GM12891 (cell line): ENCODE measurements around the gene LEPROT.

ENCODE experiments used
- DNase-seq: peaks from one replicate; pipeline ENCODE4 v3.0.0; 2011; ENCODE audit warnings: low spot score; ENCODE audit not compliant: insufficient read length
- FAIRE-seq: peaks from 2 replicates; lab custom pipeline; 2011; peaks lifted over from hg19 to GRCh38; lab: Jason Lieb, UNC
- PAX5 ChIP-seq: IDR thresholded peaks from 2 replicates; pipeline ENCODE4 v1.6.1; 2011; ENCODE audit warnings: low read length, moderate library complexity, mild to moderate bottlenecking; ENCODE audit not compliant: insufficient read depth, severe bottlenecking
- POLR2A ChIP-seq: IDR thresholded peaks from 2 replicates; pipeline ENCODE4 v1.6.1; 2011; ENCODE audit warnings: low read depth, low read length, control low read depth
- POLR2AphosphoS5 ChIP-seq: IDR thresholded peaks from 2 replicates; pipeline ENCODE4 v1.6.1; 2011; ENCODE audit warnings: low read depth, low read length, control low read depth
- POU2F2 ChIP-seq: IDR thresholded peaks from 2 replicates; pipeline ENCODE4 v1.6.1; 2011; ENCODE audit warnings: low read depth, mild to moderate bottlenecking, control low read depth, low read length, moderate library complexity
- SPI1 ChIP-seq: IDR thresholded peaks from 2 replicates; pipeline ENCODE4 v1.6.1; 2011; ENCODE audit warnings: low read depth, low read length, control low read depth
- TAF1 ChIP-seq: IDR thresholded peaks from 2 replicates; pipeline ENCODE4 v1.6.1; 2011; ENCODE audit warnings: low read depth, low read length, control low read depth

Gene LEPROT

GRCh38 chr1:65422241-65423203, 2.1 kb downstream of the LEPROT start:
- FAIRE-seq: no peak
- DNase-seq: no peak
- TF ChIP-seq POU2F2: no peak

GRCh38 chr1:65423884-65424572, 3.6 kb downstream of the LEPROT start:
- FAIRE-seq: no peak
- no peak for DNase-seq
- no peak for TF ChIP-seq POLR2AphosphoS5
- no peak for TF ChIP-seq TAF1
- no peak for TF ChIP-seq POLR2A
- TF ChIP-seq PAX5: no peak
- TF ChIP-seq POU2F2: no peak
- TF ChIP-seq SPI1: no peak

- FAIRE-seq (no peak), DNase-seq (no peak)
- TF ChIP-seq POLR2AphosphoS5 (no peak), TAF1 (no peak), POLR2A (no peak), SPI1 (no peak), PAX5 (no peak), POU2F2 (no peak)
These were observed 4.1 kb downstream of the LEPROT start for GRCh38 chr1:65424573-65424889.

GRCh38 chr1:65425006-65425405, 4.5 kb downstream of the LEPROT start:
- no peak for DNase-seq
- TF ChIP-seq SPI1 (no peak), POU2F2 (no peak), PAX5 (no peak), POLR2A (no peak), POLR2AphosphoS5 (no peak), TAF1 (no peak)
- FAIRE-seq: no peak

DNA sequence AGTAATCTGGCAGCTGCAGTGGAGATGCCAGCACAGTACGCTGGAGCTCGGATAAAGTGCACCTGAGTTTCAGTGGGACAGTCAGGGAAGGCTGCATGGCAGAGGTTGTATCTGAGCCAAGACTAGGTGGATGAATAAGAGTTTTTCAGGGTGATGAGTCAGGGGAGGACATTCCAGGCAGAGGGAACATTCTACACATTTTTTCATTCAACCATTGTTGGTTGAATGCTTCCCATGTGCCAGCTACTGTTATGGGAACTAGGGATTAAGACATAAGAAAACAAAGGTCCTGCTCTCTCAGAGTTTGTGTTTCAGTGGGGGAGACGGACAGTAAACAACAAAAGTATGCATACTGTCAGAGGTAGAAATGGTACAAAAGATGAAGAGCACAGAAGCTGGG, 5.2 kb downstream of the LEPROT start:
- TF ChIP-seq PAX5 (no peak), POLR2A (no peak), POU2F2 (no peak), TAF1 (no peak), SPI1 (no peak), POLR2AphosphoS5 (no peak)
- FAIRE-seq (no peak), DNase-seq (no peak)

GRCh38 chr1:65429078-65429477, 8.6 kb downstream of the LEPROT start:
- TF ChIP-seq SPI1 (no peak), PAX5 (no peak), POLR2A (no peak), POU2F2 (no peak), TAF1 (no peak), POLR2AphosphoS5 (no peak)
- FAIRE-seq (no peak), DNase-seq (no peak)

DNA sequence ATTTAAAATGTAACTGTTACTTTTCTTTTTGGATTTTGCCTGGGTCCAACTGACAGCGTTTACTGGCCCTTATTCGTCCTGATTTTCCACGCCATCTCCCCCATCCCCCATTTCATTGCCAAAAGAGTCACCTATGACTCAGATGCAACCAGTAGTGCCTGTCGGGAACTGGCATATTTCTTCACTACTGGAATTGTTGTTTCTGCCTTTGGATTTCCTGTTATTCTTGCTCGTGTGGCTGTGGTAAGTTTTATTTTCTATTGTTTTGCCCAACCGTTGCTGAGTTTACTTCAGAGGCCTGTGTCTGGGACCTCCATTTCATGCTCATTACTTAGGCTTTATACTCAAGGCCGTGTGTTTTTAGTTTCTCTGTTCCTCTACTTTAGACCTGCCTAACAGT, 9.3 kb downstream of the LEPROT start:
- FAIRE-seq (no peak), DNase-seq (no peak)
- TF ChIP-seq TAF1 (no peak), POLR2A (no peak), POU2F2 (no peak), PAX5 (no peak), SPI1 (no peak), POLR2AphosphoS5 (no peak)

DNA sequence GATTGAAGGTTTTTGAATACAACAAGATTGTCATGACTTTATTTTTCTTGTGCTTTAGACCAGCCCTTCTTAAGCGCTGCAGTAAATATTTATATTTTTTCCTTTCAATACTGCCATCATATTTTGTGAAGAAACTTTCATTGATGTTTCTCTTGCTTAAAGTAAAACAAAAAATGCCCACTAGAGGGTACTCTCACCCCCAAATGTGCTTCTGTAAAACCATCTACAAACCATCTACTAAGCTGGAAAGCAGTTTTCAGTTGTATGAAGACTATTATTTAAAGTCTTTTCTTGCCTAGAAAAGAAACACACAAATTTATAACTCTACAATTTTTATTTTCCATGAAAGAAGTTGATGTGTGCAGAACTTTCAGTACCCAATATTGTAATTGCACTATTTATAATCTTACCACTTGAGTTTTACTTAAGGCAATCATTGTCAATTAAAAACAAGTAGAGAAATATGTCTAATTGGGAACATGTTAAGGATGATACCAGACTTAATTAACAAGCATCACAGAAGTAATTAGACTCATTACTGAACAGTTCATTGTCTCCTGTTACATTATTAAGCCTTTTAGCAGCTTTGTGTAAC, 10.7 kb downstream of the LEPROT start:
- DNase-seq (no peak), FAIRE-seq (no peak)
- TF ChIP-seq POU2F2: no peak
- no peak for TF ChIP-seq POLR2AphosphoS5
- TF ChIP-seq SPI1: no peak
- TF ChIP-seq TAF1: no peak
- no peak for TF ChIP-seq PAX5
- no peak for TF ChIP-seq POLR2A

DNA sequence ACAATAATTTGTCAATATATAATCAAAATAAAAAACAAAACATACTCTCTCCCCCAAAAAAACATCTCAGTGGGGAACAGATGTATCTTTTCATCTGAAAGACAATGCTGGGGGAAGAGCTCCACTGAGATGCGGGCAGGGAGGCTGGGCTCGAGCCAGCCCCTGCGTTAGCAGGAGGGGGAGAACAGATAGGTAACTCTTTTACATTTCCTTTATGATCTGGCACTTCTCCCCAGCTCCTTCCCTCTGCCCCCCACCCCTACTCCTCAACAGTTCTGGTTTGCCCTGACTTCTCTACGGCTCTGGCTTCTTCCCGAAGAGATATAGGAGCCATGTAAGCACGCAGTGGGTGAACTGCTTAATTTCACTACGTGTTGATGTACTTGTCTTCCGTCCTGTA, 12.4 kb downstream of the LEPROT start:
- TF ChIP-seq POLR2A: no peak
- DNase-seq: no peak
- FAIRE-seq: no peak

GRCh38 chr1:65434255-65434654, 13.8 kb downstream of the LEPROT start:
- FAIRE-seq (no peak), DNase-seq (no peak)
- TF ChIP-seq POLR2AphosphoS5: no peak
- TF ChIP-seq SPI1: no peak
- no peak for TF ChIP-seq TAF1
- TF ChIP-seq POU2F2: no peak
- TF ChIP-seq POLR2A: no peak
- no peak for TF ChIP-seq PAX5
